Keratinocyte (primary cell): ENCODE measurements around the gene STRAP. TPM values are rescaled to one million over a fixed set of nuclear protein-coding genes. Genes with fewer than 3 reads are reported as not detected.

Experiments used
- DNase-seq: peaks from one replicate; pipeline ENCODE4 v3.0.0-alpha.2; 2011; ENCODE audit warnings: low read depth, missing footprints, low spot score
- FAIRE-seq: peaks from 2 replicates; lab custom pipeline; 2011; peaks lifted over from hg19 to GRCh38; lab: Jason Lieb, UNC
- H2AFZ ChIP-seq: 2 replicates; pipeline ENCODE4 v1.6.0; 2012; ENCODE audit warnings: low read length, control low read depth, inconsistent platforms; ENCODE audit not compliant: control insufficient read depth
- H3K27ac ChIP-seq: 2 replicates; pipeline ENCODE4 v1.5.1; 2011; ENCODE audit warnings: low read length; ENCODE audit not compliant: control insufficient read depth, insufficient read depth
- H3K27me3 ChIP-seq: 3 replicates; pipeline ENCODE4 v1.6.0; 2011; ENCODE audit warnings: low read length; ENCODE audit not compliant: control insufficient read depth, insufficient read depth; ENCODE audit errors: extremely low read depth
- H3K36me3 ChIP-seq, 2 experiments: 2 replicates in 1 of 2; 3 replicates in 1 of 2; pipeline ENCODE4 v1.5.1; 2011; ENCODE audit warnings: low read length in 2 of 2, mild to moderate bottlenecking in 1 of 2; ENCODE audit not compliant: control insufficient read depth in 2 of 2, insufficient read depth in 2 of 2; ENCODE audit errors: extremely low read depth in 1 of 2
- H3K4me1 ChIP-seq: 3 replicates; pipeline ENCODE4 v1.5.1; 2011; ENCODE audit warnings: low read length; ENCODE audit not compliant: control insufficient read depth, insufficient read depth; ENCODE audit errors: extremely low read depth
- H3K4me2 ChIP-seq: 3 replicates; pipeline ENCODE4 v1.6.0; 2011; ENCODE audit warnings: low read depth, low read length; ENCODE audit not compliant: control insufficient read depth, insufficient read depth; ENCODE audit errors: extremely low read depth
- H3K4me3 ChIP-seq, 3 experiments: fragments of 200-600 bp in 1 of 3; sonication (generic) in 1 of 3; 2 replicates in 2 of 3; 3 replicates in 1 of 3; pipeline ENCODE4 v1.5.1; 2011 to 2016; ENCODE audit warnings: low read length in 3 of 3, mild to moderate bottlenecking in 3 of 3, control low read depth in 2 of 3, inconsistent platforms in 1 of 3, low read depth in 1 of 3, mixed read lengths in 1 of 3, mixed run types in 1 of 3, moderate library complexity in 1 of 3; ENCODE audit not compliant: control insufficient read depth in 2 of 3, insufficient read depth in 2 of 3; ENCODE audit errors: extremely low read depth in 1 of 3
- H3K79me2 ChIP-seq: 2 replicates; pipeline ENCODE4 v1.6.0; 2012; ENCODE audit warnings: low read length; ENCODE audit not compliant: control insufficient read depth, insufficient read depth
- H3K9ac ChIP-seq: 3 replicates; pipeline ENCODE4 v1.6.0; 2011; ENCODE audit warnings: low read length; ENCODE audit not compliant: control insufficient read depth, insufficient read depth; ENCODE audit errors: extremely low read depth
- H3K9me1 ChIP-seq: 3 replicates; pipeline ENCODE4 v1.6.0; 2011; ENCODE audit warnings: low read length; ENCODE audit not compliant: control insufficient read depth, insufficient read depth; ENCODE audit errors: extremely low read depth
- H3K9me3 ChIP-seq: 2 replicates; pipeline ENCODE4 v1.5.1; 2012; ENCODE audit warnings: low read depth, low read length; ENCODE audit not compliant: control insufficient read depth
- H4K20me1 ChIP-seq: 3 replicates; pipeline ENCODE4 v1.6.0; 2011; ENCODE audit warnings: low read length; ENCODE audit not compliant: control insufficient read depth, insufficient read depth; ENCODE audit errors: extremely low read depth
- CTCF ChIP-seq, 3 experiments: IDR thresholded peaks in 1 of 3; conservative IDR thresholded peaks in 1 of 3; optimal IDR thresholded peaks in 1 of 3; 2 replicates in 2 of 3; 3 replicates in 1 of 3; pipeline versions ENCODE3 to v1.5.1; 2011; ENCODE audit warnings: low read length in 3 of 3, mild to moderate bottlenecking in 3 of 3, moderate library complexity in 2 of 3, control low read depth in 1 of 3, inconsistent platforms in 1 of 3; ENCODE audit not compliant: insufficient read depth in 2 of 3; ENCODE audit errors: extremely low read depth in 1 of 3
- EZH2 ChIP-seq: IDR thresholded peaks from one replicate; pipeline ENCODE4 v1.6.1; 2012; ENCODE audit warnings: inconsistent platforms, mild to moderate bottlenecking, low read length, moderate library complexity
- dilution Hi-C: fragments of 300-500 bp; cut with MboI; formaldehyde crosslinking; loops from one replicate; pipeline ENCODE4 v1.7.0; 2020; ENCODE audit warnings: low sequenced_read_pairs; ENCODE audit not compliant: extremely low pct_ligation_motif_present
- polyA plus RNA-seq, 5 experiments: library from polyadenylated mRNA; depleted of rRNA in 3 of 5; stranded (reverse) in 3 of 5; stranded (forward) in 1 of 5; unstranded in 1 of 5; fragments of >200 nt; gene quantifications; 1 replicate in 1 of 5; 2 replicates in 3 of 5; 3 replicates in 1 of 5; pipeline versions ENCODE4 v1.2.1 to v1.2.3, GENCODE V29; 2011 to 2012; ENCODE audit warnings: missing spikeins in 2 of 5, low read depth in 1 of 5, low replicate concordance in 1 of 5

Gene STRAP
- polyA plus RNA-seq, 1 donor (not counting 4 experiments of a cell fraction or from before 2014, with no cell fraction given): 210 TPM

- DNase-seq: no peak
- Histone ChIP-seq H3K79me2 (no peaks in the 10 kb centered on the region), H3K27ac (no peak overlapping the region), H2AFZ (no peak overlapping the region), H4K20me1 (no peaks in the 10 kb centered on the region), H3K4me3 (no peak overlapping the region), H3K9me3 (no peaks in the 10 kb centered on the region), H3K9ac (no peak overlapping the region), H3K9me1 (no peaks in the 10 kb centered on the region), H3K4me1 (peaks cover 5% of the 10 kb centered on the region), H3K4me2 (no peak overlapping the region), H3K27me3 (no peaks in the 10 kb centered on the region), H3K36me3 (no peaks in the 10 kb centered on the region)
- no peak for FAIRE-seq
- no peak for TF ChIP-seq EZH2
- no peak for TF ChIP-seq CTCF (optimal IDR thresholded peaks at IDR 0.05 in 1 of 3, IDR thresholded peaks at IDR 0.05 in 1 of 3, conservative IDR thresholded peaks at IDR 0.05 in 1 of 3; ENCODE audit: extremely low read depth in 1 of 3, insufficient read depth in 2 of 3, low read length in 3 of 3)
- dilution Hi-C loops: no loop called here
Observed at GRCh38 chr12:15852383-15852782, 29.8 kb upstream of the STRAP start.

- Histone ChIP-seq H3K9ac (no peak overlapping the region), H4K20me1 (no peaks in the 10 kb centered on the region), H3K36me3 (no peaks in the 10 kb centered on the region), H3K27me3 (no peaks in the 10 kb centered on the region), H3K9me3 (no peaks in the 10 kb centered on the region), H3K4me3 (no peak overlapping the region), H3K4me2 (no peak overlapping the region), H2AFZ (no peak overlapping the region), H3K4me1 (peaks cover 5% of the 10 kb centered on the region), H3K27ac (no peak overlapping the region), H3K9me1 (no peaks in the 10 kb centered on the region), H3K79me2 (no peaks in the 10 kb centered on the region)
- FAIRE-seq: no peak
- TF ChIP-seq EZH2 (no peak), CTCF (optimal IDR thresholded peaks at IDR 0.05 in 1 of 3, IDR thresholded peaks at IDR 0.05 in 1 of 3, conservative IDR thresholded peaks at IDR 0.05 in 1 of 3; ENCODE audit: extremely low read depth in 1 of 3, insufficient read depth in 2 of 3, low read length in 3 of 3) (no peak)
- DNase-seq: no peak
- dilution Hi-C loops: no loop called here
Observed at GRCh38 chr12:15853877-15854276, 28.3 kb upstream of the STRAP start.
